Spleen (tissue), 11 donors: ENCODE results near the gene TMEM127. TPM values are rescaled to one million over a fixed set of nuclear protein-coding genes. Genes with fewer than 3 reads are reported as not detected.

Experiments used
- DNase-seq: peaks from one replicate; pipeline ENCODE4 v3.0.0-alpha.2; 2020
- H3K27ac ChIP-seq, 8 donors: fragments of 200-600 bp; sonication (generic) in 7 of 8; 1 replicate in 4 of 8; 2 replicates in 4 of 8; pipeline versions ENCODE4 v1.5.0 to v1.8.0; 2016 to 2021; ENCODE audit warnings: inconsistent platforms in 4 of 8, mild to moderate bottlenecking in 4 of 8, moderate library complexity in 1 of 8
- H3K27me3 ChIP-seq, 7 donors: fragments of 200-600 bp; sonication (generic) in 6 of 7; replicated peaks in 1 of 7; 1 replicate in 4 of 7; 2 replicates in 3 of 7; pipeline versions ENCODE4 v1.5.0 to v1.8.0; 2016 to 2021; ENCODE audit warnings: inconsistent platforms in 3 of 7, mild to moderate bottlenecking in 1 of 7
- H3K36me3 ChIP-seq, 6 donors: fragments of 200-600 bp; sonication (generic) in 5 of 6; 1 replicate in 4 of 6; 2 replicates in 2 of 6; pipeline versions ENCODE4 v1.5.0 to v1.8.0; 2016 to 2021; ENCODE audit warnings: inconsistent platforms in 2 of 6
- H3K4me1 ChIP-seq, 6 donors: fragments of 200-600 bp; sonication (generic) in 5 of 6; 1 replicate in 3 of 6; 2 replicates in 3 of 6; pipeline versions ENCODE4 v1.5.0 to v1.8.0; 2016 to 2021; ENCODE audit warnings: inconsistent platforms in 3 of 6
- H3K4me3 ChIP-seq, 8 donors: fragments of 200-600 bp; sonication (generic) in 7 of 8; 1 replicate in 4 of 8; 2 replicates in 4 of 8; pipeline versions ENCODE4 v1.5.0 to v1.8.0; 2016 to 2021; ENCODE audit warnings: inconsistent platforms in 4 of 8, mild to moderate bottlenecking in 4 of 8, moderate library complexity in 2 of 8
- H3K9me3 ChIP-seq, 8 donors: fragments of 200-600 bp; sonication (generic) in 7 of 8; 1 replicate in 4 of 8; 2 replicates in 4 of 8; pipeline versions ENCODE4 v1.5.0 to v1.8.0; 2016 to 2021; ENCODE audit warnings: inconsistent platforms in 4 of 8
- POLR2A ChIP-seq, 3 donors: fragments of 450-650 bp; IDR thresholded peaks; one replicate each; pipeline ENCODE4 v1.5.1; 2017; ENCODE audit warnings: antibody characterized with exemption in 3 of 3, mild to moderate bottlenecking in 1 of 3
- POLR2AphosphoS5 ChIP-seq, 3 donors: sonication (generic); formaldehyde crosslinking; IDR thresholded peaks; one replicate each; pipeline ENCODE4 v1.5.1; 2017; ENCODE audit warnings: antibody characterized with exemption in 3 of 3
- WGBS, 5 donors: extraction: QIAGEN DNeasy Blood & Tissue Kit in 3 of 5; methylation state at CpG; one replicate each; pipeline versions ENCODE4 v1.1.5 to v1.1.7; 2013 to 2018; 5-methylcytosine and 5-hydroxymethylcytosine counted together
- intact Hi-C: fragments of 100-400 bp; cut with DNase I; formaldehyde crosslinking; loops from one replicate; pipeline ENCODE4 v1.15.0; 2023; ENCODE audit warnings: low total_unique reads
- polyA plus RNA-seq, 3 donors: library from polyadenylated mRNA; stranded (reverse); fragments of 200-250 nt; gene quantifications; one replicate each; pipeline ENCODE4 v1.2.1, GENCODE V29; 2013
- total RNA-seq, 7 donors: library from RNA; depleted of rRNA in 3 of 7; stranded (reverse); fragments of >200 nt in 3 of 7; fragmentation: NEBNext Ultra II Directional in 4 of 7; extraction: Animal tissue kit (Norgen Biotek cat#: 25700) in 4 of 7; gene quantifications; one replicate each; pipeline versions ENCODE4 v1.1.0 to v1.2.1, GENCODE V29; 2016 to 2021
- TF ChIP-seq, protein P1 (sequence below), 11 experiments: fragments of 200-600 bp in 7 of 11; fragments of 450-650 bp in 4 of 11; sonication (generic) in 4 of 11; IDR thresholded peaks in 8 of 11; conservative IDR thresholded peaks in 3 of 11; 1 replicate in 7 of 11; 2 replicates in 4 of 11; pipeline versions ENCODE4 v1.4.0 to v1.8.0; 2016 to 2021; ENCODE audit warnings: antibody characterized with exemption in 11 of 11, inconsistent platforms in 4 of 11, mild to moderate bottlenecking in 1 of 11
- donor health status: healthy with polysubstance abuse.
- donor health status: DM: no; HTN: no; CAD: no; lungs with moderate emphysema.
- donor health status: DM: no; HTN: no; CAD: no.
- donor health status: Bipolar disorder and iron deficiency.
- donor health status: healthy.
- donor health status: DM: no; HTN: no; CAD: no.
- donor health status: DM: yes; HTN: yes; CAD: no.

TMEM127 gene
- total and polyA plus RNA-seq, 10 donors = 7.5 to 83.3 (median 65.1) TPM

DNA sequence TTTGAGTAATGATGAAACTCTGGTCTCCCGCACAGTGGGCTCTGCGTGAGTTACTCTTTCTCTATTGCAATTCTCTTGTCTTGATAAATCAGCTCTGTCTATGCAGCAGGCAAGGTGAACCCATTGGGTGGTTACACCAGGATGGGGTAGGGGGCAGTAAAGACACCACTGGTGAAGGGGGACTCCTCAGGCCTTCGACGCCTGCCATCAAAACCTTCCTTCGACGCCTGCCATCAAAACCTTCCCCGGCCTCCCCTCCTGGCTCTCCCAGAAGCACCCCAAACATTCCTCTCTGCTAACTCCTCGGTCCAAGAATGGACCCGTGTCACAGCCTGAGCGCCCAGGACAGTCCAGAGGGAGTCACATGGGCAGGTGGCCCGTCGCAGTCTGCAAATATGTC is 52.4 kb downstream of the TMEM127 start:
- Histone ChIP-seq H3K4me1 (peaks cover 8 to 58% (median 21%) of the 10 kb centered on the region in 6 donors), H3K27ac (no peak overlapping the region), H3K4me3 (no peak overlapping the region), H3K36me3 (no peaks in the 10 kb centered on the region), H3K27me3 (no peaks in the 10 kb centered on the region), H3K9me3 (no peaks in the 10 kb centered on the region)
- no peak for DNase-seq
- WGBS, 5 donors = 94 to 97% (median 96%) methylated on average over 12 of the region's 12 CpGs
- TF ChIP-seq POLR2AphosphoS5 (IDR thresholded peaks at IDR 0.05) (no peak), POLR2A (IDR thresholded peaks at IDR 0.05) (no peak)
- TF ChIP-seq, protein P1, sequence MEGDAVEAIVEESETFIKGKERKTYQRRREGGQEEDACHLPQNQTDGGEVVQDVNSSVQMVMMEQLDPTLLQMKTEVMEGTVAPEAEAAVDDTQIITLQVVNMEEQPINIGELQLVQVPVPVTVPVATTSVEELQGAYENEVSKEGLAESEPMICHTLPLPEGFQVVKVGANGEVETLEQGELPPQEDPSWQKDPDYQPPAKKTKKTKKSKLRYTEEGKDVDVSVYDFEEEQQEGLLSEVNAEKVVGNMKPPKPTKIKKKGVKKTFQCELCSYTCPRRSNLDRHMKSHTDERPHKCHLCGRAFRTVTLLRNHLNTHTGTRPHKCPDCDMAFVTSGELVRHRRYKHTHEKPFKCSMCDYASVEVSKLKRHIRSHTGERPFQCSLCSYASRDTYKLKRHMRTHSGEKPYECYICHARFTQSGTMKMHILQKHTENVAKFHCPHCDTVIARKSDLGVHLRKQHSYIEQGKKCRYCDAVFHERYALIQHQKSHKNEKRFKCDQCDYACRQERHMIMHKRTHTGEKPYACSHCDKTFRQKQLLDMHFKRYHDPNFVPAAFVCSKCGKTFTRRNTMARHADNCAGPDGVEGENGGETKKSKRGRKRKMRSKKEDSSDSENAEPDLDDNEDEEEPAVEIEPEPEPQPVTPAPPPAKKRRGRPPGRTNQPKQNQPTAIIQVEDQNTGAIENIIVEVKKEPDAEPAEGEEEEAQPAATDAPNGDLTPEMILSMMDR (IDR thresholded peaks at IDR 0.05 in 8 of 11, conservative IDR thresholded peaks at IDR 0.05 in 3 of 11) = no peak
- intact Hi-C loops = no loop called here

DNA sequence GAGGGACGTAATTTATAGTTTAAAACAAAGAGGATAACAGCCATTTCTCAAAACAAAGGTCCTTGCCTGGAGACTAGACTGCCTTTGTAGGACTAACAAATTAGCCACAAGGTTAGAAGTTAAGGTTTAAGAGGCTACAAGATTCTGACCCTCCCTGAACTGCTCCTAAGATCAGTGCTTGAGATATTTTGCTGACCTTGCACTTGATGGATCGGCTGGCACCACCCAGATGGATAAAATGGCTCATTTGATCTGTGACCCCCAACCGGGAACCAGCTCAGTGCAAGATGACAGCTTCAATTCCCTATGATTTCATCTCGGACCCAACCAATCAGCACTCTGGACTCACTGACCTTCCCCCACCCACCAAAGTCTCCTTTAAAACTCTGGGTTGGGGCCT is 53.5 kb downstream of the TMEM127 start:
- Histone ChIP-seq H3K4me1 (peaks cover 8 to 61% (median 24%) of the 10 kb centered on the region in 6 donors), H3K27me3 (no peaks in the 10 kb centered on the region), H3K36me3 (no peaks in the 10 kb centered on the region), H3K4me3 (no peak overlapping the region), H3K27ac (no peak overlapping the region), H3K9me3 (no peaks in the 10 kb centered on the region)
- intact Hi-C loops = no loop called here
- no peak for TF ChIP-seq POLR2AphosphoS5 (IDR thresholded peaks at IDR 0.05)
- TF ChIP-seq POLR2A (IDR thresholded peaks at IDR 0.05) = no peak
- TF ChIP-seq, protein P1 (IDR thresholded peaks at IDR 0.05 in 8 of 11, conservative IDR thresholded peaks at IDR 0.05 in 3 of 11) = no peak
- no peak for DNase-seq
- WGBS, 5 donors = 88 to 91% (median 89%) methylated on average over 4 of the region's 4 CpGs

DNA sequence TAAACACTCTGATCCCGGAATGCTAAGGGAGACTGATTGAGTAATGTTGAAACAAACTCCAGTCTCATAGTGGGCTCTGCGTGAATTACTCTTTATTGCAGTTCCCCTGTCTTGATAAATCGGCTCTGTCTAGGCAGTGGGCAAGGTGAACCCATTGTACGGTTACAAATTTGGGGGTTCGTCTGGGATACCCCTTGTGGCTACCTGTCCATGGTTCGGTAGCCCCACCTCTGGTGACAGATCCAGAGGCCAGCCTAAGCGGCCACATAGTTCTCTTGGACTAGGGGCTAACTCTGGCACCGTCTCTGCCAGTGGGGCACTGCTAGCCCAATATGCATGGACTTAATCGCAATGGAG is 56.1 kb downstream of the TMEM127 start:
- Histone ChIP-seq H3K9me3 (no peaks in the 10 kb centered on the region), H3K27me3 (no peaks in the 10 kb centered on the region), H3K4me1 (peaks cover 30 to 71% (median 45%) of the 10 kb centered on the region in 6 donors), H3K27ac (peak overlapping the region in 4 of 8 donors; percentile 92 to 99 (median 96)), H3K36me3 (no peaks in the 10 kb centered on the region), H3K4me3 (peak overlapping the region in 5 of 8 donors; percentile 76 to 100 (median 95))
- no peak for DNase-seq
- TF ChIP-seq POLR2AphosphoS5 (IDR thresholded peaks at IDR 0.05) (no peak), POLR2A (IDR thresholded peaks at IDR 0.05) (no peak)
- TF ChIP-seq, protein P1 (IDR thresholded peaks at IDR 0.05 in 8 of 11, conservative IDR thresholded peaks at IDR 0.05 in 3 of 11) = no peak
- 87 to 96% (median 93%) methylated on average over 9 of the region's 9 CpGs for WGBS, 5 donors
- intact Hi-C loops = loop anchor here (5.0 kb wide), 1 partner anchor 58 kb away; the partner anchor contains the start of genes CIAO1 and TMEM127

DNA sequence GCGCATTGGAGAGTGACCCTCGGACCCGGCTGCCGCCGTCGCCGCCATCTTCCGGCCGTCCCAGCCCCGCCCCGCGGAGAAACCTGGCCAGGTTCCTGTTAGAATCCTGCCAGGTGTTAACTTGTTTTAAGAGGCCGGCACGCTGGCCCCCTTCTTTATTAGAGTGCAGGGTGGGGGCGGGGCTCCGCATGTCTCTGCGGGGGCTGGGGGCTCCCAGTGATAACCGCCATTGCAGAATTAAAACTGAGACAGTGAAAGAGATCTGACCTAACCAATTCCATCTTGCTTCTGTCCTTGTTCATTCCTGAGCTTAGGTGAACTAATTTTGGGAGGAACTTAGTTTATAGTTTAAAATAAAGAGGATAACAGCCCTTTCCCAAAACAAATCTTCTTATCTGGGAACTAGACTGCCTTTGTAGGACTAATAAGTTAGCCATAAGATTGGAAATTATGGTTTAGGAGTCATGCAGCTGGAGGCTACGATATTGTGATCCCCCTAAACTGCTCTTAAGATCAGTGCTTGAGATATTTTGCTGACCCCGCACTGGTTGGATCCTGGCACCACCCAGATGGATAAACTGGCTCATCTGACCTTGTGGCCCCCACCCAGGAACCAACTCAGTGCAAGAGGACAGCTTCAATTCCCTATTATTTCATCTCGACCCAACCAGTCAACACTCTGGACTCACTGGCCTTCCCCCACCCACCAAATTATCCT is 56.6 kb downstream of the TMEM127 start:
- WGBS, 5 donors = 9 to 18% (median 10%) methylated on average over 13 to 21 of the region's 21 CpGs

More for the DNA sequence above, 56.6 kb downstream of the TMEM127 start:
- H3K27ac ChIP-seq = peak overlapping the region; percentile 91 to 99 (median 96)
- no peaks in the 10 kb centered on the region for H3K36me3 ChIP-seq
- peak overlapping the region; percentile 76 to 100 (median 94) for H3K4me3 ChIP-seq
- H3K27me3 ChIP-seq = no peaks in the 10 kb centered on the region
- no peaks in the 10 kb centered on the region for H3K9me3 ChIP-seq
- peaks cover 33 to 71% (median 48%) of the 10 kb centered on the region in 6 donors for H3K4me1 ChIP-seq
- DNase-seq = no peak
- no peak for TF ChIP-seq POLR2AphosphoS5 (IDR thresholded peaks at IDR 0.05)
- TF ChIP-seq, protein P1 (IDR thresholded peaks at IDR 0.05 in 8 of 11, conservative IDR thresholded peaks at IDR 0.05 in 3 of 11) = peak in 1 of 11 experiments; percentile 5
- intact Hi-C loops = loop anchor here (5.0 kb wide), 1 partner anchor 58 kb away; the partner anchor contains the start of genes CIAO1 and TMEM127
